Measurements from ENCODE around the gene GMEB2.
"Not testable (repeated sequence)": the region's sequence is repeated elsewhere in the genome, so short reads cannot be mapped to it uniquely, and the experiment has no call there.

The GMEB2 gene

DNA sequence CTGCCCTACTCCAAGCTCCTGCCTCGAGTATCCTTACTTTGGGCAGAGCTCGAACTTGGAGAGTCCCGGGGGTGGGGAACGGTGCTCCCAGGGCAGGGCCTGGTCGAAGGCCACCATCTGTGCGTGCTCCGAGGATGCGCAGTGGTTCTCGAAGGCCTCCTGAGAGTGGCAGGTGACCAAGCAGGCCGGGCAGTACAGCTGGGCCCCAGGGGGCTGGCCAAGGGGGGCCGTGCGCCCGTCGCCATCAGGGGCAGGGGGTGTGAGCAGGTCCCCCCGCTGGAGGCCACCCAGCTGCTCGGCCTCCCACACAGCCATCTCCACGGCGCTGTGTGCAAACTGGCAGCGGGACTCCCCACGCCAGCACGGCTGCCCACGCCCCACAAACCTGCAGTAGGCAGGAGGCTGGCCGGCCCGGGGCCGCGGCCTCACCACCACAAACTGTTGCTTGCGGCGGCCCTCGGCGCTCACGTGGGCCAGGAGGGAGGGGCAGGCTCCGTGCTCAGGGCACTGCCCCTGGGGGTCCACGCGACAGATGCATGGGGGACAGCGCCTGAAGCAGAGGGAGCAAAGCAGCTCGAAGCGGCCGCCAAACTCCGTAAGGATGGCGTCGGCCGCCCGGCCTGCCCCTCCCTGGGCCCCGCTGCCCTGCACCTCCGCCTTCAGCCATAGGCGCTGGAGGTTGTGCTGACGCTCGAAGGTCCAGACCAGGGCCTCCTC is 54.7 kb downstream of the GMEB2 start:
- DNase-seq (ENCODE audit: low spot score) = no peak

- DNase-seq (ENCODE audit: low spot score) = not testable (repeated sequence)
Measured at GRCh38 chr20:63571087-63571478, 55.8 kb downstream of the GMEB2 start.

DNA sequence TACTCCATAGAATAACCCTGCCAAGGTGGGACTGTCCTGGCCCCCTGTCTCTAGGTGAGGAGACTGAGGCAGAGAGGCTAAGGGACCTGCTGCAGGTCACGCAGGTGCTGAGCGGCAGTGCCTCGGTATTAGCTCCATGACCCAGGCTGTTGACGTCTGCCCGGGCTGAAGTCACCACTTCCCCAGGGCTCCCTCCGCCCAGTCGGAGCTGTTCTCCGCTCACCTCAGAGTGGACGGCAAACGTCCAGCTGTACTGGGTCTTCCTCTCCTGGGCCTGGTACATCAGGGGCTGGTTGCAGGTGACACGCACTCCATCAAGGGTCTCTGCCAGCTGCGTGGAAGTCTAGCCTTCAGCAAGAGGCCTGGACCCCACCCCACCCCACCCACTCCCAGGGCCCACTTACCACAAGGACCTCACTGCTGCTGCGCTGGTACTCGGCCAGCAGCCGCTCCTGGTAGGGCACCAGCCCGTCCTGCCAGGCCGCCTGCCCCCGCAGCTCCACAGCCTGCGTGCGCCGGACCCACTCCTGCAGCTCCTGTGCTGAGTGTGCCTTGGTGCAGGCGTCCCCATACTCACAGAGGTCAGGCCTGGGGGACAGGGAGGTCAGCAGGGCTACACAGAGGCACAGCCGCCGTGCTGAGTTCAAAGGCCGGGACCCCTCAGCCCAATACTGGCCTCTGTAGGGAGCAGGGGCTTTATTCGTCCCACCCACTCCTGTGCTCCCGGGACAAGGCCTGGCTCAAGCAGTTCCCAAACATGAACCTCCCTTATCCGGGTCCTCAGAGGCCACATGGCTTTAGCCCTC is 56.4 kb downstream of the GMEB2 start:
- no peak for DNase-seq (ENCODE audit: low spot score)

GRCh38 chr20:63568986-63569949 is 57.6 kb downstream of the GMEB2 start:
- no peak for DNase-seq (ENCODE audit: low spot score)

DNA sequence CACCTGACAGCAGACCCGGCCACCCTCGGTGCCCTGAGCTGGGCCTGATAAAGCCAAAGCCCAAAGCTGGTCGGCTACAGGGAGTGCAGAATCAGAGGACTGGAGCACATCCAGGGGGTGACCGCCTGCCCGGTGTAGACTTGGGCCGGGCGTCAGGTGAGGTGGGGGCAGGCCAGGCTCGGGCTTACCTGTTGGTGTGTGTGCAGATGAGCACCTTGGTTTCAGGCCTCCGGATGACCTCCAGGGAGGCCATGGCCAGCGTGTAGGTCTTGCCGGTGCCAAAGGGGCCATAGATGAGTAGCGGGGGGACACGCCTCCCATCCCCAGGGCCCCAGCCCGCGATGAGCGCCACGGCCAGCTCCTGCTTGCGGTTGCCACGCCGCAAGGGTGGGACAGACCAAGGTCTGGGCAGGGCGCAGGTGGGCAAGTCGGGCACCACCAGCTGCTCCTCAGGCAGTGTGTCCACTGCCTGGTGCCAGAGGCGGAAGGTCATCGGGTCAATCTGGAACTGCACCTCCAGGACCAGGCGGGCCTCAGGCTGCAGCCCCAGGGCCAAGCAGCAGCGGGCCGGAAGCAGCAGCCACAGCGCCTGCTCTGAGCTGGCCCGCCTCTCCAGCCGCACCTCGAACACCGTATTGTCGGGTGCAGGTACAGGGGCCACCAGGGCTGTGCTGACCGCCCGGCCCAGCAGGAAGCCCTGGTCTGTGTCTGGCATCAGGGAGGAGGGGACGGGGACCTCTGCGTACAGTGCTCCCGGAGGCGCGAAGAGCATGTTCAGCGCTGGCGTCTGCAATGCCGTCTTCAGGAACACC is 58.5 kb downstream of the GMEB2 start:
- no peak for DNase-seq (ENCODE audit: low spot score)

DNA sequence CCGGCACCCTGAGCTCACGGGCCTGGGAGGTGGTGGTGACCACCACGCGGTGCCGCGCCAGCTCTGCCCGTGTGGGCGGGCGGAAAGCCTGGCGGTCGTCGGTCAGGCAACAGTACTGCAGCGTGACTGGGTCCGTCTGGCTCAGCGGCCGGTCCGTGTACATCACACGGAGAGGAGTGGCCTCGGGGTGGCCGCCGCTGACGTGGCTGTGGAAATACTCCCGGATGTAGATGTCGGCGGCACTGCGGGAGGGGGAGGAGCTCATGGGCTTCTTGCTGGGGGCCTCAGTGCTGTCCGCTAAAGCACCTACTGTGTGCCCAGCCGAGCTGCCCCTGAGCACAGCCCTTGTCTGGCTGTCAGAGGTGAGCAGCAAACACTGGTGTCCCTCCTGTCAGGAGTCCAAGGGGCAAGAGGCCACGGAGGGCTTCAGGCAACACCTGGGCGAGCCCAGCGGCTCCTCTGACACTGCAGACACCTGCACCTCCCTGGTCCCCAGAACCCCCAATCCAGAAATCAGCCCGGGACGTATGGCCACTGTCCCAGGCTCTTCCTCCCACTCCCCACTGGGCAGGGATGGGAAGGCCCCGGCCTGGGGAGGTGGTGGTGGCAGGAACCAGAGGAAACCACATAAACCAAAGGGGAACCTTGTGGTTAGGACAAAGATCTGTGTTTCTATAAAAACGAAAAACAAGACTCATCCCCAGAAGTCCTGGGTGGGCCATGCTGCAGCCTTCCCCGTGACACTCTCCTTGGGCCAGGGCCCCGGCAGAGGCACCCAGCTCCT is 59.3 kb downstream of the GMEB2 start:
- peak; percentile 44 for DNase-seq (ENCODE audit: low spot score)

GRCh38 chr20:63567136-63567385 is 59.8 kb downstream of the GMEB2 start:
- no peak for DNase-seq (ENCODE audit: low spot score)

GRCh38 chr20:63566395-63567135 is 60.3 kb downstream of the GMEB2 start:
- DNase-seq (ENCODE audit: low spot score) = no peak

DNA sequence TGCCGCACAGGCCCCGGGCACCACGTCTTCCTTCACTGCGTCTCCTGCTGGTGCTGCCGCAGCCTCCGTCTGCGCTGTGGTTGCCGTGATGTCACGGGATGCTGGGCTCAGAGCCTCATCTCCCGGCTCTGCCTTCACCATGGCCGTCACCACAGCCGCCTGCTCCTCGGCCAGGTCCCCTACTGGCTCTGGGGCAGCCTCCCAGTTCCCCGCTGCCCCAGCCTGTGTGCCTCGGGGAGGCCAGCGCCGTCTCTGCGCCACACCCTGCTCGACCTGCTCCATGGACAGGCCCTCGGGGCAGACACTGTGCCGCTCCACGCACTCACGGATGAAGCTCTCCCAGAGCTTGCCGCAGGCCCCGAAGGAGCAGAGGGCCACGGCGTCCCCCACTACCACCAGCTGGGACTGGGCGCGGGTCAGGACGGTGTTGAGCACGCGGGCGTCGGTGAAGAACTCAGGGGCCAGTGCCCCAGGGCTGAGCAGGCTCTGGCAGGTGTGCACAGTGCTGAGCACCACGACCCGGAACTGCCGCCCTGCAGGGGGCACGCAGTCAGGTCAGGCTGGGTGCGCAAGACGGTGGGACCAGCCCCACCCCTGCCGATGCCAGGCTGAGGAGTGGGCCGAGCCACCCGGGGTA is 61.1 kb downstream of the GMEB2 start:
- DNase-seq (ENCODE audit: low spot score) = no peak

GRCh38 chr20:63565021-63565698 is 61.7 kb downstream of the GMEB2 start:
- no peak for DNase-seq (ENCODE audit: low spot score)

DNA sequence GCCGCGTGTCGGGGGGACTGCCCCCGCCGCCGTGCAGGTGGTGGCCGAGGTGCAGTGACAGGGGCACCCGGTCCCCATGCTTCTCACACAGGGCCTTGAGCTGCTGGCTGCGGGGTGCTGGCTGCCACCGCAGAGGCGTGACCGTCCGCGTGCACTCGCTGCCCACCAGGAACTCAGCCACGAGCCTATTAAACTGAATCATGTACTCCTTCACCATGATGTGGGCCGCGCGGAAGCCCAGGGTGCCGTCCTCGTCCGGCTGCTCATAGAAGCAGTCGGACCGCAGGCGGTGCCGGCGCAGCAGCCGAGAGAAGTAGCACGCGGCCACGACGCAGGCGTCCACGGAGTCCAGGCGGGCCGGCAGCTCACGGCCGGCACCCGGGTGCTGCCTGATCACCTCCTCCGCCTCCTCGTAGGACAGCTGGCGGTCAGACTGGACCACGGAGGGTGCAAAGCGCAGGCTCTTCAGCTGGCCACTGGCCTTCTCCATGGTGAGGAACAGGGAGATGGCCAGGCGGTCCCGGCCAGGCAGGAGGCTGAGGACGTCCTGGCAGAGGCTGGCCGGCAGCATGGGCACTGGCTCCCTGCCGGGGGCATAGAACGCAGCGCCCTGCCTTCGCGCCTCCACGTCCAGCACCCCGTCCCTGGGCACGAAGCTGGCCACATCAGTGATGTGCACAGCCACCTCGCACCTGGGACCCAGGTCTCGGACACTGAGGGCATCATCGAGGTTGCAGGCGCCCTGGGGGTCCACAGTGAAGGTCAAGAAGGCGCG is 62.7 kb downstream of the GMEB2 start:
- no peak for DNase-seq (ENCODE audit: low spot score)

DNA sequence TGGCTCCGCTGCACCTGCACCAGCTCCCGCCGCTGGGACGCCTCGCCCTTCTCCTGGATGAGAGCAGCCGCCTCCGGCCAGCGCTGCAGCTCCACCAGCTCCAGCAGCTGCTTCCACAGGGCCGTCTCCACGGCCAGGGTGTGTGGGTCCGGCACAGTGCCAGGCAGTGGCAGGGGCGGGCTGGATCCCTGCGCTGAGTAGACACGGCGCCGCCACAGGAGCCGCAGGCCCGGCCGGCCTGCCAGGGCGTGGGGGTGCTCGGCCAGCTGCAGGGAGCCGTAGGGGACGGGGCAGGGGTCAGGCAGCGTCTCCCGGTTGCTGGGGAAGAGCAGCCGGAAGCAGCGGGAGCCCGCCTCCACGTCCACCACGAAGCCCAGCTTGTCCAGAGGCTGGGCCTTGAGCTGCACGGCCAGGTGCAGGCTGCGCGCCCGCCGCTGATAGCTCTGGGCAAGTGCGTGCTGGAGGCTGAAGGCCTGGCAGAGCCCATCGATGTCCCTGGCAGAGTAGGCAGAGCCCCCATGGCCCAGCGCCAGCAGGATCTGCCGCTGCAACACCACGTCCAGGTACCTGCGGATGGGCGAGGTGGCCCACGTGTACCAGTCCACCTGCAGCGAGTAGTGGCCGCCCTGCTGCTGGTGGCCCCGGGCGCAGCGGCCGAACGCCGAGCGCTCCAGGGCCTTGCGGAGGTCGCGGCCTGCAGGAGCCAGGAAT is 63.5 kb downstream of the GMEB2 start:
- DNase-seq (ENCODE audit: low spot score) = no peak

DNA sequence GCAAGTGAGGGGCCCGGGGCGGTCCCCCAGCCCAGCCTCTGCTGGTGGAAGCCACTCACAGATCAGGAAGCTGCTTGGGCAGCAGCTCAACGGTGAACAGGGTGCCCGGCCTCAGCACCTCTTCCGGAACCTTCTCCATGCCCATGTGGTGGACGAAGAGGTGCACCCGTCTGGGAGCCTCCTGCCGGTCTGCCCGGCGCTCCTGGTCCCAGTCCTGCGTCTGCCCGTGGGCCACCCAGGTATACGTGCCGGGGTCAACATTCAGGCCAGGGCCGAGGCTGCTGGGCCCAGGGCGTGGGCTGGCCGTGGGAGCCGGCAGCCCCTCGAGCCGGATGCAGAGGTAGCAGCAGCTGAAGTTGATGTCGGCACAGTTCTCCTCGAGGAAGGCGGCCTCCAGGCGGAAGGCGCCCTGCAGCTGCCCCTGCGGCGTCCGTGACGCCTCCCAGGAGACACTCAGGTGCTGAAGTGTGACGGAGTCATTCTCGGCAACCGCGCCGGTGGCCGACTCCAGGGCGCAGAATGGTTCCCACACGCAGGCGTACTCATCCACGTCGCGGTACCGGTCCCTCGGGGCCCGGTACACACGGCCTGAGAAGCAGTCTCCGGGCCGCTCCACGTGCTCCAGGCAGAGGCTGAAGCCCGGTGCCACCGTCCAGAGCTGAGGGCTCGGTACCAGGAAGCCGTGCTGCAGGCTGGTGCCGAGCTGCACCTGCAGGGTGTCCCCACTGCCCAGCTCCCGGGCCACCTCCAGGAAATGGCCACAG is 64.3 kb downstream of the GMEB2 start:
- DNase-seq (ENCODE audit: low spot score) = no peak

- DNase-seq (ENCODE audit: low spot score) = no peak
Measured at GRCh38 chr20:63561624-63562396, 65.1 kb downstream of the GMEB2 start.

- no peak for DNase-seq (ENCODE audit: low spot score)
Measured at GRCh38 chr20:63560856-63561609, 65.9 kb downstream of the GMEB2 start.

Measured in CD4-positive, alpha-beta T cell treated with Interleukin-6 at 100 ng/mL for 8 hours (primary cell).